ENCODE data around the gene BRD4. TPM values are rescaled to one million over a fixed set of nuclear protein-coding genes. Genes with fewer than 3 reads are reported as not detected.

BRD4 gene
- 11.0 and 15.3 TPM in 2 replicates for total RNA-seq

DNA sequence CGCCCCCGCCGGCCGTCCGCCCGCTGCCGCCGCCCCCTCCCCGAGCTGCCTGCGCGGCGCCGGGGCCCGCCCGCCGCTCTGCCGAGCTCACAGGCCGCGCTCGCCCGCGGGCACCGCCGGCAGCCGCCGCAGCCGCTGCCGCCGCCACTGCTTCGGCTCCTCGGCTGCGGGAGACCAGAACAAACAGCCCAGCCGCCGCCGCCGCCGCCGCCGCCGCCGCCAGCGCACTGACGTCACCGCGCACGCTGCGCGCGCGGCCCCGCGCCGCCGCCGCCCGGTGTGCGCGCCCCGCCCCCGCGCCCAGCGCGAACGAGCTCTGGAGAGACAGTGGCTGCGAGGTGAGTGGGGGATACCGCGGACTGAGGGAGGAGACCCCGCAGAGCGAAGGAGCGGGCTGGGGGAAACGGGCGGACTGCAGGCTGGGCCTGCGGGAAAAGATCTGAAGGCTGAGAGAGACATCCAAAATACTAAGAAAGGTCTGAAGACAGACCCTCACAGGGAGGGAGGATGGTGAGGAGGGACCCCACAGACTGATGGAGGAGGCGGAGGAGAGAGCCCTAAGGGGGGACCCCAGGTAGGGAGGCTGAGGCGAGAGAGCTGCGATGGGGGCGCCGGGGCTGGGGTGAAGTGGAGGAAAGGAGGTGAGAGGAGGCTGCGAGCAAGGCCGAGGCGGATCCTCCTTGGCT, at the start of gene BRD4:
TSS of gene BRD4 (minus strand) at position 229 of the 686 bp plus-strand sequence. CDS start 59,440 bp downstream, outside the sequence.

DNA sequence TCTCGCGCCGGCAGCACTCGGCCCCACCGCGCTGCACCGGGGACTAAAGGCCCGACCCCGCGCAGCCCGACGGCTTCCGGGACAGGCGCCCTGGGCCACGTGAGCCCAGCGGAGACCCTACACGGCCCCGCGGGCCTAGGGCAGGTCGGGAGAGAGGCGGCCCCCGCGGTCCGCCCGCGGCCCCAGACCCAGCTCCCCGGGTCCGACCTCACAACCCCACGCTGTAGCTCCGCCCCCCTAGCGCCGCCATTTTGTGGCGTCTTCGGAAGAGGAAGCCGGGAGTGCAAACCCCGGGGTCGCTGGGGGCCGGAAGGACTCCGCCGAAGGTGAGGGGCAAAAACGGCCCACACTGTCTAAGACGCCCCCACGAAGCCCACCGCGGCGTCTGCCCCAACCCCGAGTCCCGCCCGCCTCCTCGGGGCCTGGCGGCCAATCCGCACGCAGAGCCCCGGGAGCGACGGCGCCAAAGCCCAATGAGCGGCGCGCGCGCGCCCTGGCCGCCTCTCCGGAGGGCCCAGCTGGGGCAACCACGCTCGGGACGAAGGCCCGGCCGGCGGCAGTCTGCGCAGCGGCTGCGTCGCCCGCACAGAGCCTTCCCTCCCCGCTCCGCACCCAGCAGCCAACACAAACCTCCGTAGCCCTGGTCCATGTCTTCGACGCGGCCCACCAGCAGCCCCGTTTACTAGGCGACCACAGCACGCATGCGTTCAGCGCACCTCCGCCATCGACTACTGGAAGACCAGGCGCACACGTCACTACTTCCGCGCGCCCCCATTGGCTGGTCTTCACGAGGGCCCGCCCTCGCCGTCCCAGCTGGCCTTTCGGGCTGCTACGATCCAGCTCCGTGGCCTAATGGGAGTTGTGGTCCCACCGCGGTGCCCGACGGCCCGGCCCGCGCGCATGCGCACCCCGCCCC, 47.0 kb upstream of the BRD4 start, which contains the start of gene AKAP8:
TSS of gene AKAP8 (minus strand) at position 705 of the 916 bp plus-strand sequence. CDS start at position 649, 56 bp downstream.

DNA sequence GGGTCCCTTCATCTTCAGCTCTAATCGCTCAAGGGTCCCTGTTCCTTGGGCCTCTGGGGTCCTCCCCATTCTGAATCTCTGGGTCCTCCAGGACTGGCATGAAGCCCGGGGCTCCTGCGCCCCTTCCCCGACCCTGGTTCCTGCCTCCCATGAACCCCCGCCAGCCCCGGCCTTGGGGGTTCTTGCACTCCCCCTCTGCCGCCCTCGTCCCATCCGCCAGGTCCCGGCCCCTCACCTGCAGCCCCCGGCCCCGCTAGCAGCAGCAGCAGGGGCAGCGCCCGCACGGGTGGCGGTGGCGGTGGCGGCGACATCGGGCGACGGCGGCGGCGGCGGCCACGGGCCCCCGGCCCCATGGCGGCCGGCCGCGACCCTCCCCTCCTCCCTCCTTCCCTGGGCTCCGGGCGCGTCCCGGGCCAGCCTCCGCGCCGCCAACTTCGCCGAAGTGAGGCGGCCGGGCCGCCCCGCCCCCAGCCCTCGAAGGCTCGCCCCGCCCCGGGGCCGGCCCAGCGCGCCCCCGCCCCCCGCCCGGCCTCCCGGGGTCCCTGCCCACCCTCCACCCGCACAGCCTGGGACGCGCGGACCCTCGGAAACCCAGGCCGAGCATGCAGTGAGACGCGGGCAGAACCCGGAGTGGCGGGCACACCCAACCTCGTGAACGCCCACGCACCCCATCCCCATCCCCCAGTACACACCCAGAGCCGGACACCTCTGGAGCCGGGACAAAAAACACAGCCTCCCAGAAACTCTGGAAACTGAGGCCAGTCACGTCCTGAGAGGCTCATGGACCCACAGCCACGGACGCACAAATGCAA, 131.6 kb downstream of the BRD4 start, which contains the start of gene NOTCH3:
TSS of gene NOTCH3 (minus strand) at position 443 of the 812 bp plus-strand sequence. CDS start at position 353, 90 bp downstream.

Other genes starting within 250 kb of the BRD4 start
- gene SYDE1, start 225.1 kb downstream of the BRD4 start, total RNA-seq: 6.6 and 13.2 TPM in 2 replicates
- gene NOTCH3, start 131.5 kb downstream of the BRD4 start, total RNA-seq: 0.99 and 63.3 TPM in 2 replicates
- 0.09 TPM in 1 of 2 replicates, not detected in the other for gene EPHX3, start 100.1 kb downstream of the BRD4 start, total RNA-seq
- gene AKAP8, start 47.2 kb upstream of the BRD4 start, total RNA-seq: 16.8 and 20.0 TPM in 2 replicates
- 48.9 and 67.4 TPM in 2 replicates for gene AKAP8L, start 86.4 kb upstream of the BRD4 start, total RNA-seq
- 6.4 and 9.0 TPM in 2 replicates for gene WIZ, start 117.4 kb upstream of the BRD4 start, total RNA-seq
- 2.8 and 4.7 TPM in 2 replicates for gene RASAL3, start 132.0 kb upstream of the BRD4 start, total RNA-seq
- under 0.01 TPM in 1 of 2 replicates, not detected in the other for gene PGLYRP2, start 147.0 kb upstream of the BRD4 start, total RNA-seq
- not detected in 2 replicates for gene CYP4F22, start 176.0 kb upstream of the BRD4 start, total RNA-seq